HFF-Myc (cell line): Measurements from ENCODE around the gene IGFBP7.

Source experiments
- DNase-seq: peaks from one replicate; pipeline ENCODE4 v3.0.0-alpha.2; 2011; ENCODE audit warnings: low read depth; ENCODE audit errors: extremely low read depth
- H3K4me3 ChIP-seq: replicated peaks from 2 replicates; pipeline ENCODE4 v1.5.1; 2011; ENCODE audit warnings: low read depth, mild to moderate bottlenecking, control low read depth, low read length
- CTCF ChIP-seq: IDR thresholded peaks from 2 replicates; pipeline ENCODE4 v1.5.1; 2012; ENCODE audit warnings: mild to moderate bottlenecking, low read depth, low read length, control low read depth; ENCODE audit errors: missing control alignments

Gene IGFBP7

GRCh38 chr4:57109847-57110639 lies at the start of gene IGFBP7:
Gene IGFBP7, minus strand, starts transcription at chr4:57110385. Its CDS starts 34 bp downstream, at chr4:57110351.
- peak within 1 kb of the TSS; percentile 54 for H3K4me3 ChIP-seq
- TF ChIP-seq CTCF, result no peak
- DNase-seq, result no peak

DNA sequence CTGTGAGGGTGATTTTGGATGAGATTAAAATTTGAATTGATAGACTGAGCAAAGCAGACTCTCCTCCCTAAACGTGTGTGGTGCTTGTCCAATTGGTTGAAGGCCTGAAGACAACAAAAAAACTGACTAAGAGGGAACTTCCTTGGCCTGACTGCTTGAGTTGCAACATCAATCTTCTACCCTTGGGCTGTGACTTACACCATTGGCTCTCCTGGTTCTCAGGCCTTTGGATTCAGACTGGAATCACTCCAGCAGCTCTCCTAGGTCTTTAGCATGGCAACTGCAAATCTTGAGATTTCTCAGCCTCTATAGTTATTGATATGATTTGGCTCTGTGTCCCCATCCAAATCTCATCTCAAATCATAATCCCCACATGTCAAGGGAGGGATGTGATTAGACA lies 49.7 kb upstream of the IGFBP7 start:
- TF ChIP-seq CTCF, result no peak
- no peak overlapping the region for H3K4me3 ChIP-seq
- DNase-seq, result no peak

DNA sequence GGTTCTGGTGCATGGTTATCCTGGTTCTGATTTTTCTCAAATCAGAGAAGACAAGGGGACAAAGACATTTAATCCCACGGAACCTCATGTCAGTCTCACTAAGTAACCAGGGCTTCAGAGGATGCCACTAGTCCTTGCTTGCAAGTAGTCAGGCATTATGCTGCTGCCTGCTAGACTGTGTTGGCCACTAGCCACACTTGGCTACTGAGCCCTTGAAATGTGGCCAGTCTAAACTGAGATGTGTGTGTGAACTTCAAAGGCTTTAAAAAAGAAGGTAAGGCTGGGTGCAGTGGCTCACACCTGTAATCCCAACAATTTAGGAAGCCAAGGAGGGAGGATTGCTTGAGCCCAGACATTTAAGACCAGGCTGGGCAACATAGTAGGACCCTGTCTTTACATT lies 48.6 kb upstream of the IGFBP7 start:
- no peak for TF ChIP-seq CTCF
- no peak for DNase-seq
- no peak overlapping the region for H3K4me3 ChIP-seq

DNA sequence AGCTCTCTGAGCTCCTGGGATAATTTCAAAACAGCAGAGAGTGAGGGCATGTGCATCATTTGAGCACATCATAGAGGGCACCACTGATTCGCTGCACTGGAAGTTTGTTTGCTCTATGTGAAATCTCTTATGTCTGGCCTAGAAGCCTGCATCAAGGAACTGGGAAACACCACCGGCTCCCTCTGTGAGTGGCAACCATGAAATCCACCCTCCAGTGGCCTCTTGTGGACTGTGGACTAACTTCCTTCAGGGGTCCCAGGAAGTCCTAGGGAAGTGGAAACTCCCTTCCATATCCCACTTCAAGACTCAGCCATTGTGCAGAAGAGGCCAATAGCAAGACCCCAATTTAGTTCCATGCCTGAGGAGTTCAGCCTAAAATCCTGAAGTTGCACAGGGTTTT lies 48.0 kb upstream of the IGFBP7 start:
- DNase-seq, result no peak
- no peak for TF ChIP-seq CTCF
- no peak overlapping the region for H3K4me3 ChIP-seq

DNA sequence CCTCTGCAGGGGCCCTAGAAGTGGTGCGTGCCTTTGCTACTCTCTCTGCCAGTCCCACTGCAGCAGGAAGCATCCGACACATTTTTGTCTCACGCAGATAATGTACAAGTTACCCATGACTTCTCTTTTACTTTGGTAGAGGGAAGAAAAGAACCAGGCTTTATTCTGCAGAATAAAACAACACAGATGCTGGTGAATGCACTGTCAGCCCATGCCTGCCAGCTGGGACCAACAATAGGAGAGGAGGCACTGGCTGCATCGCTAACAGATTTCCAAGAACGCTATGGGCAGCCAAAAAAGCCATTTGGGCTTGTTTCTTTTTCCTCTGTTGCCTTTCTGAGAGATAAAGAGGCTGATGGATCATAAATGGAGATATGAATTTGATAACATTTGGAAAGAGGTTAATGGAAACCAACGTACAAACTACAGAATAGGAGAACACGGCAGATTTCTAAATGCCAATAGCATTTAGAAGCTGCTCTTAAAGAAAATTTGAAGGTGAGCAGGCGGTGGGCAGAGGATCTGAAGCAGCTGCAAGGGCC lies 47.5 kb upstream of the IGFBP7 start:
- DNase-seq, result no peak
- no peak overlapping the region for H3K4me3 ChIP-seq
- no peak for TF ChIP-seq CTCF

- H3K4me3 ChIP-seq, result no peak overlapping the region
- DNase-seq, result no peak
- TF ChIP-seq CTCF, result no peak
Measured at GRCh38 chr4:57156242-57156990, 46.2 kb upstream of the IGFBP7 start.
